ENCODE measurements around the gene KIAA1671.

The KIAA1671 gene

DNA sequence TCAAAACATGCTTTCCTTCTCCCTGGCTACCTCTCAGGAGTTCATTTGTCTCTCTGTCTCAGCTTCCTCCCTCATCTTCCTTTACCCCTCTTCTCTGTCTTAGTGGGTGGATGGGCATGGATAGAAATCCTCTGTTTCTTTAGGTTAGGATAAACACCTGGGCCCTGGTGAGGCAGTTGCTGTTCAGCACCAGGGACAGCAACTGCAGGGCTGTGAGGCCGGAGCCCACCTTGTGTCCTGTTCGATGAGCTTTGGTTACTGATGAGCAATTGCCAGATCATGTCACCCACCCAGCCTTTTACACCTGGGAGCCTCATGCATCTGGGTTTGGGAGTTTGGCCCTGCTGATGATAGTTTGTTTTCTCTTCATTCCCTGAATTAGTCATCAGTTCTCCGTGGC is 241.0 kb downstream of the KIAA1671 start:
- TF ChIP-seq CTCF (IDR thresholded peaks at IDR 0.05; ENCODE audit: control extremely low read depth, extremely low read depth, low read depth, missing control alignments): no peak
- CTCF ChIA-PET: interaction anchor here (0.8 to 1.6 kb wide), 2 partner anchors 9 to 1137 kb away, joined by 3 to 13 read pairs; no protein-coding TSS in a partner anchor
- POLR2A ChIA-PET: no interaction called here
- DNase-seq (ENCODE audit: extremely low spot score): no peak

GRCh38 chr22:25196326-25196725 is 243.8 kb downstream of the KIAA1671 start:
- DNase-seq (ENCODE audit: extremely low spot score): no peak
- ChIA-PET CTCF (interaction anchor here (1.5 kb wide), 1 partner anchor 13 kb away, joined by 3 read pairs; no protein-coding TSS in a partner anchor), POLR2A (no interaction called here)
- no peak for TF ChIP-seq CTCF (IDR thresholded peaks at IDR 0.05; ENCODE audit: control extremely low read depth, extremely low read depth, low read depth, missing control alignments)

GRCh38 chr22:25197340-25197739 is 244.8 kb downstream of the KIAA1671 start:
- ChIA-PET POLR2A (no interaction called here), CTCF (interaction anchor here (1.5 kb wide), 1 partner anchor 14 kb away, joined by 3 read pairs; no protein-coding TSS in a partner anchor)
- no peak for DNase-seq (ENCODE audit: extremely low spot score)
- no peak for TF ChIP-seq CTCF (IDR thresholded peaks at IDR 0.05; ENCODE audit: control extremely low read depth, extremely low read depth, low read depth, missing control alignments)

GRCh38 chr22:25199731-25200520 is 247.4 kb downstream of the KIAA1671 start, which contains the start of gene CRYBB3:
Gene CRYBB3, plus strand, starts transcription at chr22:25199858. Its CDS starts 1,539 bp downstream, at chr22:25201397.
- ChIA-PET CTCF (no interaction called here), POLR2A (no interaction called here)
- no peak for DNase-seq (ENCODE audit: extremely low spot score)
- TF ChIP-seq CTCF (IDR thresholded peaks at IDR 0.05; ENCODE audit: control extremely low read depth, extremely low read depth, low read depth, missing control alignments): no peak

- CTCF ChIA-PET: interaction anchor here (1.2 to 3.0 kb wide), 11 partner anchors 11 to 133 kb away, joined by 3 to 24 read pairs (median 5); no protein-coding TSS in a partner anchor
- POLR2A ChIA-PET: no interaction called here
- DNase-seq (ENCODE audit: extremely low spot score): no peak
These were observed 248.5 kb downstream of the KIAA1671 start for GRCh38 chr22:25200967-25201366.

More at GRCh38 chr22:25200967-25201366, 248.5 kb downstream of the KIAA1671 start:
- no peak for TF ChIP-seq CTCF (IDR thresholded peaks at IDR 0.05; ENCODE audit: control extremely low read depth, extremely low read depth, low read depth, missing control alignments)

All from GM10248 (cell line).